ENCODE data around the gene SYP.

The SYP gene

DNA sequence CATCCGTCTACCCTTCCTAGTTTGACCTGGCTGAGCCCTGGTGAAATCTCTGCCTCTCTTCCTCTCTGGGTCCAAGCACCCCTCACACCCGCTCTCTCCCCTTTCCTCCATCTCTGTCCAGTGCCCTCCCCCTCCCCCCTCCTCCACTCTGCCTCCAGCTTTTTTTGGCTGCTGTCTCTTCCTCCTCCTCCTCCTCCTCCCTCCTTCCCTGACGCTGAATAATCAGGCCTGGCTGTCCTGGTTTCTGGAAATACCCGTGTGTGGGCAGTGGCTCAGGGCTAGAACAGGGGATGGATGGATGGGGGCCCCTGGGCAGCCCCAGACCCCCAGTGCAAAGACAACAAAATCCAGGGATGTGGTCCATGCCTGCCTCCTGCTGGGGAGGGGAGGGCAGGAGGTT, 4.7 kb upstream of the SYP start:
- H4K91ac ChIP-seq (ENCODE audit: low read length), result no peak overlapping the region
- WGBS, result 68% methylated on average over 3 of the region's 4 CpGs
- H2BK5ac ChIP-seq (ENCODE audit: low read depth, low read length, poor library complexity, severe bottlenecking), result no peak overlapping the region
- H3K4me1 ChIP-seq (ENCODE audit: control insufficient read depth, insufficient read depth, low read depth, low read length), result peaks cover 2% of the 10 kb centered on the region
- H3K4ac ChIP-seq (ENCODE audit: low read depth in 1 of 2, low read length in 2 of 2), result no peak overlapping the region
- H3K36me3 ChIP-seq (ENCODE audit: control insufficient read depth in 1 of 2, insufficient read depth in 2 of 2, low read depth in 1 of 2, low read length in 2 of 2), result no peaks in the 10 kb centered on the region
- H3K27me3 ChIP-seq (ENCODE audit: control insufficient read depth in 1 of 2, insufficient read depth in 1 of 2, low read length in 2 of 2), result peaks cover 0 to 46% of the 10 kb centered on the region in 2 experiments
- H2AK5ac ChIP-seq (ENCODE audit: low read length, severe bottlenecking), result no peak overlapping the region
- H2BK15ac ChIP-seq (ENCODE audit: low read depth, poor library complexity, severe bottlenecking), result no peak overlapping the region
- no peak overlapping the region for H3K18ac ChIP-seq (ENCODE audit: low read depth in 1 of 2, low read length in 2 of 2)
- no peak overlapping the region for H3K27ac ChIP-seq (ENCODE audit: low read length, poor library complexity, severe bottlenecking)
- H3K4me3 ChIP-seq (ENCODE audit: insufficient read depth in 1 of 2, low read depth in 1 of 2, low read length in 2 of 2), result no peak overlapping the region
- no peak overlapping the region for H3K4me2 ChIP-seq (ENCODE audit: low read length, poor library complexity, severe bottlenecking)
- no peak overlapping the region for H2BK12ac ChIP-seq (ENCODE audit: low read length in 2 of 2)
- DNase-seq, result no peak
- no peak overlapping the region for H3K14ac ChIP-seq (ENCODE audit: low read length in 2 of 2)
- H4K8ac ChIP-seq (ENCODE audit: low read length), result no peak overlapping the region
- H3K9me3 ChIP-seq (ENCODE audit: control insufficient read depth, low read length), result no peaks in the 10 kb centered on the region
- H3K9ac ChIP-seq (ENCODE audit: low read length), result no peak overlapping the region
- H2BK120ac ChIP-seq (ENCODE audit: low read depth, low read length), result no peak overlapping the region
- no peak overlapping the region for H3K23ac ChIP-seq (ENCODE audit: low read length in 2 of 2)
- no peak overlapping the region for H2AFZ ChIP-seq (ENCODE audit: low read depth, low read length)
- H3K79me1 ChIP-seq (replicated peaks; ENCODE audit: low read length, poor library complexity, severe bottlenecking), result no peaks in the 10 kb centered on the region

- Histone ChIP-seq H4K8ac (ENCODE audit: low read length) (no peak overlapping the region), H4K91ac (ENCODE audit: low read length) (no peak overlapping the region), H2BK12ac (ENCODE audit: low read length in 2 of 2) (no peak overlapping the region), H3K4me3 (ENCODE audit: insufficient read depth in 1 of 2, low read depth in 1 of 2, low read length in 2 of 2) (no peak overlapping the region), H2BK120ac (ENCODE audit: low read depth, low read length) (no peak overlapping the region), H3K4me2 (ENCODE audit: low read length, poor library complexity, severe bottlenecking) (no peak overlapping the region), H2AFZ (ENCODE audit: low read depth, low read length) (no peak overlapping the region), H3K4ac (ENCODE audit: low read depth in 1 of 2, low read length in 2 of 2) (no peak overlapping the region), H3K79me1 (replicated peaks; ENCODE audit: low read length, poor library complexity, severe bottlenecking) (no peaks in the 10 kb centered on the region), H3K23ac (ENCODE audit: low read length in 2 of 2) (no peak overlapping the region), H3K9ac (ENCODE audit: low read length) (no peak overlapping the region), H3K27me3 (ENCODE audit: control insufficient read depth in 1 of 2, insufficient read depth in 1 of 2, low read length in 2 of 2) (peaks cover 4 to 42% of the 10 kb centered on the region in 2 experiments), H3K14ac (ENCODE audit: low read length in 2 of 2) (no peak overlapping the region), H3K27ac (ENCODE audit: low read length, poor library complexity, severe bottlenecking) (no peak overlapping the region), H2BK15ac (ENCODE audit: low read depth, poor library complexity, severe bottlenecking) (no peak overlapping the region), H2BK5ac (ENCODE audit: low read depth, low read length, poor library complexity, severe bottlenecking) (no peak overlapping the region), H3K18ac (ENCODE audit: low read depth in 1 of 2, low read length in 2 of 2) (no peak overlapping the region), H2AK5ac (ENCODE audit: low read length, severe bottlenecking) (no peak overlapping the region), H3K9me3 (ENCODE audit: control insufficient read depth, low read length) (no peaks in the 10 kb centered on the region), H3K36me3 (ENCODE audit: control insufficient read depth in 1 of 2, insufficient read depth in 2 of 2, low read depth in 1 of 2, low read length in 2 of 2) (no peaks in the 10 kb centered on the region), H3K4me1 (ENCODE audit: control insufficient read depth, insufficient read depth, low read depth, low read length) (peaks cover 5% of the 10 kb centered on the region)
- no peak for DNase-seq
- 88% methylated on average over 6 of the region's 6 CpGs for WGBS
Observed at GRCh38 chrX:49204017-49204416, 4.0 kb upstream of the SYP start.

GRCh38 chrX:49203536-49203935, 3.5 kb upstream of the SYP start:
- no peaks in the 10 kb centered on the region for H3K9me3 ChIP-seq (ENCODE audit: control insufficient read depth, low read length)
- H2AFZ ChIP-seq (ENCODE audit: low read depth, low read length), result no peak overlapping the region
- no peak overlapping the region for H4K91ac ChIP-seq (ENCODE audit: low read length)
- H3K79me1 ChIP-seq (replicated peaks; ENCODE audit: low read length, poor library complexity, severe bottlenecking), result no peaks in the 10 kb centered on the region
- H3K23ac ChIP-seq (ENCODE audit: low read length in 2 of 2), result no peak overlapping the region
- H3K4me2 ChIP-seq (ENCODE audit: low read length, poor library complexity, severe bottlenecking), result no peak overlapping the region
- no peaks in the 10 kb centered on the region for H3K36me3 ChIP-seq (ENCODE audit: control insufficient read depth in 1 of 2, insufficient read depth in 2 of 2, low read depth in 1 of 2, low read length in 2 of 2)
- no peak overlapping the region for H2BK5ac ChIP-seq (ENCODE audit: low read depth, low read length, poor library complexity, severe bottlenecking)
- no peak overlapping the region for H3K4ac ChIP-seq (ENCODE audit: low read depth in 1 of 2, low read length in 2 of 2)
- no peak overlapping the region for H3K18ac ChIP-seq (ENCODE audit: low read depth in 1 of 2, low read length in 2 of 2)
- no peak for DNase-seq
- H4K8ac ChIP-seq (ENCODE audit: low read length), result no peak overlapping the region
- H2BK12ac ChIP-seq (ENCODE audit: low read length in 2 of 2), result no peak overlapping the region
- no peak overlapping the region for H3K27ac ChIP-seq (ENCODE audit: low read length, poor library complexity, severe bottlenecking)
- no peak overlapping the region for H2AK5ac ChIP-seq (ENCODE audit: low read length, severe bottlenecking)
- peaks cover 5% of the 10 kb centered on the region for H3K4me1 ChIP-seq (ENCODE audit: control insufficient read depth, insufficient read depth, low read depth, low read length)
- no peak overlapping the region for H3K4me3 ChIP-seq (ENCODE audit: insufficient read depth in 1 of 2, low read depth in 1 of 2, low read length in 2 of 2)
- H3K27me3 ChIP-seq (ENCODE audit: control insufficient read depth in 1 of 2, insufficient read depth in 1 of 2, low read length in 2 of 2), result peaks cover 8 to 42% of the 10 kb centered on the region in 2 experiments
- H3K9ac ChIP-seq (ENCODE audit: low read length), result no peak overlapping the region
- 68% methylated on average over 3 of the region's 3 CpGs for WGBS
- no peak overlapping the region for H2BK15ac ChIP-seq (ENCODE audit: low read depth, poor library complexity, severe bottlenecking)
- H2BK120ac ChIP-seq (ENCODE audit: low read depth, low read length), result no peak overlapping the region
- H3K14ac ChIP-seq (ENCODE audit: low read length in 2 of 2), result no peak overlapping the region

DNA sequence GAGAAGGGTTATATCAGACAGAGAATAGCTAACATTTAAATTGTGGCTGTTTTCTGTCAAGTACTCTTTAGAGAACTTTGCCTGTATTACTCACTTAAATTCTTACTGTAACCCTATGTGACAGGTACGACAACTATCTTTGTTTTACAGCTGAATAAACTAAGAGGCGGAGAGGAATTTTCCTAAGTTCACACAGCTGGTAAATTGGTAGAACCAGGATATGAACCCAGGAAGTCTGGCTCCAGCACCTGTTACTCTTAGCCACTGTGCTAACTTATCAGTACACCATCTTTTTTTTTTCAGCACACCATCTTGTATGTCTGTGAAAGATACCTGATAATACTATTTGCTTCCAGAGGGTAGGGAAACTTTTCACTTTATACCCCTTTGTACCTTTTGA, 2.0 kb upstream of the SYP start:
- H3K27ac ChIP-seq (ENCODE audit: low read length, poor library complexity, severe bottlenecking), result no peak overlapping the region
- DNase-seq, result no peak
- H4K8ac ChIP-seq (ENCODE audit: low read length), result no peak overlapping the region
- H2AK5ac ChIP-seq (ENCODE audit: low read length, severe bottlenecking), result no peak overlapping the region
- no peaks in the 10 kb centered on the region for H3K36me3 ChIP-seq (ENCODE audit: control insufficient read depth in 1 of 2, insufficient read depth in 2 of 2, low read depth in 1 of 2, low read length in 2 of 2)
- H3K18ac ChIP-seq (ENCODE audit: low read depth in 1 of 2, low read length in 2 of 2), result no peak overlapping the region
- H2AFZ ChIP-seq (ENCODE audit: low read depth, low read length), result no peak overlapping the region
- H3K14ac ChIP-seq (ENCODE audit: low read length in 2 of 2), result no peak overlapping the region
- peaks cover 19 to 52% of the 10 kb centered on the region in 2 experiments for H3K27me3 ChIP-seq (ENCODE audit: control insufficient read depth in 1 of 2, insufficient read depth in 1 of 2, low read length in 2 of 2)
- H3K23ac ChIP-seq (ENCODE audit: low read length in 2 of 2), result no peak overlapping the region
- H4K91ac ChIP-seq (ENCODE audit: low read length), result no peak overlapping the region
- WGBS, result 100% methylated on average over 2 of the region's 2 CpGs
- no peak overlapping the region for H2BK15ac ChIP-seq (ENCODE audit: low read depth, poor library complexity, severe bottlenecking)
- no peak overlapping the region for H3K4me2 ChIP-seq (ENCODE audit: low read length, poor library complexity, severe bottlenecking)
- no peak overlapping the region for H2BK12ac ChIP-seq (ENCODE audit: low read length in 2 of 2)
- H3K79me1 ChIP-seq (replicated peaks; ENCODE audit: low read length, poor library complexity, severe bottlenecking), result no peaks in the 10 kb centered on the region
- H3K9ac ChIP-seq (ENCODE audit: low read length), result no peak overlapping the region
- H2BK120ac ChIP-seq (ENCODE audit: low read depth, low read length), result no peak overlapping the region
- no peak overlapping the region for H3K4me3 ChIP-seq (ENCODE audit: insufficient read depth in 1 of 2, low read depth in 1 of 2, low read length in 2 of 2)
- peaks cover 5% of the 10 kb centered on the region for H3K4me1 ChIP-seq (ENCODE audit: control insufficient read depth, insufficient read depth, low read depth, low read length)
- H2BK5ac ChIP-seq (ENCODE audit: low read depth, low read length, poor library complexity, severe bottlenecking), result no peak overlapping the region
- H3K9me3 ChIP-seq (ENCODE audit: control insufficient read depth, low read length), result no peaks in the 10 kb centered on the region
- no peak overlapping the region for H3K4ac ChIP-seq (ENCODE audit: low read depth in 1 of 2, low read length in 2 of 2)

Measured in mesenchymal stem cell (in vitro differentiated cells and primary cell).